Astrocyte of the cerebellum (primary cell): ENCODE measurements around the gene GPR158.

Experiments used
- DNase-seq: peaks from one replicate; pipeline ENCODE4 v3.0.0-alpha.2; 2011; ENCODE audit warnings: low read depth
- H3K4me3 ChIP-seq: 2 replicates; pipeline ENCODE4 v1.5.1; 2011; ENCODE audit warnings: mild to moderate bottlenecking, low read depth, low read length, moderate library complexity
- CTCF ChIP-seq: IDR thresholded peaks from 2 replicates; pipeline ENCODE4 v1.5.1; 2012; ENCODE audit warnings: low read length, low read depth, moderate library complexity, mild to moderate bottlenecking; ENCODE audit errors: missing control alignments
- in situ Hi-C: cut with HindIII; loops from 2 replicates; pipeline ENCODE4 v1.10.0; 2017; ENCODE audit warnings: low sequenced_read_pairs

The GPR158 gene

GRCh38 chr10:25651534-25651933, 476.7 kb downstream of the GPR158 start:
- no peak overlapping the region for H3K4me3 ChIP-seq
- in situ Hi-C loops = no loop called here
- no peak for DNase-seq
- no peak for TF ChIP-seq CTCF
